ENCODE data around the gene TEKT2.

The TEKT2 gene

GRCh38 chr1:36115200-36115669 is 31.3 kb downstream of the TEKT2 start:
- no peak for DNase-seq (ENCODE audit: low read depth)
- H3K4me3 ChIP-seq (ENCODE audit: low read length), result no peak overlapping the region
- TF ChIP-seq CTCF (IDR thresholded peaks at IDR 0.05; ENCODE audit: insufficient read depth, low read depth, low read length, missing control alignments), result no peak

- peak; percentile 42 for DNase-seq (ENCODE audit: low read depth)
- no peak overlapping the region for H3K4me3 ChIP-seq (ENCODE audit: low read length)
- no peak for TF ChIP-seq CTCF (IDR thresholded peaks at IDR 0.05; ENCODE audit: insufficient read depth, low read depth, low read length, missing control alignments)
Measured at GRCh38 chr1:36115931-36116330, 32.0 kb downstream of the TEKT2 start.

DNA sequence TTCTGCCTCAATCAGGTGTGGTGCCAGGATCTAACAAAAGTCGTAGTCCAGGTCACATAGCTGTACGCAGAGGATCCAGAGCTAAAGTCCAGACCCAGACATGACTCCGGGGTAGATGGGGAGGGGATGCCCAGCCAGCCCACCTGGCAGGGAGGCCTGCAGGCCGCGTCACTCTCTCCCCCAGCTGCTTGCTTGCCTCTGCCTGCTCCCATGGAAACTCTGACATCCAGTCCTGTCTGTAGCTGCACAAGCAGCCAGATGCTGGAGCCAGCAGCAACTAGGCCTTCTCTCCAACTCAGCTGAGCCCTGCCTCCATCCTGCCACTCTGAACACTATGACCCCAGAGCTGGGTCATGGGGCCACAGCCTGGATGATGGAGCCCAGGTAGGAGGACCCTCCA is 33.0 kb downstream of the TEKT2 start:
- DNase-seq (ENCODE audit: low read depth), result no peak
- TF ChIP-seq CTCF (IDR thresholded peaks at IDR 0.05; ENCODE audit: insufficient read depth, low read depth, low read length, missing control alignments), result no peak
- no peak overlapping the region for H3K4me3 ChIP-seq (ENCODE audit: low read length)

- no peak overlapping the region for H3K4me3 ChIP-seq (ENCODE audit: low read length)
- DNase-seq (ENCODE audit: low read depth), result no peak
- no peak for TF ChIP-seq CTCF (IDR thresholded peaks at IDR 0.05; ENCODE audit: insufficient read depth, low read depth, low read length, missing control alignments)
Measured at GRCh38 chr1:36118447-36119204, 34.7 kb downstream of the TEKT2 start.

- no peak overlapping the region for H3K4me3 ChIP-seq (ENCODE audit: low read length)
- no peak for DNase-seq (ENCODE audit: low read depth)
- TF ChIP-seq CTCF (IDR thresholded peaks at IDR 0.05; ENCODE audit: insufficient read depth, low read depth, low read length, missing control alignments), result no peak
Measured at GRCh38 chr1:36119456-36119855, 35.6 kb downstream of the TEKT2 start.

DNA sequence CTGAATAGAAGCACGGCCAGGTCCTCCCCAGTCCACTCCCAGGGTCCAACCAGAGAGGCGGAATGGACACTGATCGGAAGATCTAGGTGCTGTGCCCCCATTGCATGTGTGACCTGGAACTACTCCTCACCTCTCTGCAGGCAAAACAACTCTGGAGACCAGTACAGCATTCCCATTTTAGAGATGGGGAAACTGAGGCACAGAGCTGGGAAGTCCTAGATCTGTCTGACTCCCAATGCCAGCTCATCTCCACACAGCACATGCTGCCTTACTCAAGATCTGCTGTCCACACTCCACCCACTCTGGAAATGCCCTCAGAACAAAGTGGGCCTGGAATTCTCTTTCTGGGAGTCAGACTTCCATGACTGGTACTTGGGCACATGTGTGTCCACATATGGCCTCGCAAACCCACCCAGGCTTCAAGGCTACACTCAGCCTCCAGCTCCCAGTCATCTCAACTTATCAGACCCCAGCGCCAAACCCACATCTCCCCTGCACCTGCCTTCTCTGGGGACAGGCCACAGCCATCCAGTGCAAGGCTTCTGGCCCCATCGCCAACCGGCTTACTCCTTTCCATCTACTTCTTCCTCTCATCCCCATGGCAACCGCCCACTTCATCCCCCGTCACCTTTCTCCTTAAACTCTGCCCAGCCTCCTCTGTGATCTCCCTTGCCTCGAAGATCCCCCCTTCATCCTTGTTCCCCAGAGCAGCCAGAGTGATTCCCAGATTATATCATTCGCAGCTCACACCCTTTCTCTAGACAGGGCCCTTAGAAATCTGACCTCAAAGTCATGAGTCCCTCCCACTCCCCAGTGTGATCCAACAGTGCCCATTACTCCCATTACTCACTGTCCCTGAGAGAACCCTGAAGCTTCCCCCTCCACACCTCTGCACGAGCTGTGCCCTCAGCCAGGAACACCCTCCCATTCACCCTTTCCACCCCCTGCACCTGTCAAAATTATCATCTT is 38.5 kb downstream of the TEKT2 start:
- no peak overlapping the region for H3K4me3 ChIP-seq (ENCODE audit: low read length)
- no peak for DNase-seq (ENCODE audit: low read depth)
- TF ChIP-seq CTCF (IDR thresholded peaks at IDR 0.05; ENCODE audit: insufficient read depth, low read depth, low read length, missing control alignments), result no peak

Measured in epithelial cell of esophagus (primary cell).